Calu3 (cell line): ENCODE measurements around the gene HOXD8. TPM values are rescaled to one million over a fixed set of nuclear protein-coding genes. Genes with fewer than 3 reads are reported as not detected.

Source experiments
- BruUV-seq: library from RNA; stranded (reverse); fragments of 400-500 nt; replicated peaks from 2 replicates; lab custom pipeline; 2021; lab: Mats Ljungman, UMichigan
- CTCF ChIA-PET: fragments of 300-600 bp; sonication (Branson Sonifier 250); formaldehyde crosslinking; loops from one replicate; lab custom pipeline; 2022; ENCODE audit warnings: antibody characterized with exemption; lab: Charles Lee
- DNase-seq: peaks from one replicate; pipeline ENCODE4 v3.0.0; 2022
- H3K27ac Mint-ChIP-seq: one replicate; pipeline ENCODE4 v1.8.0; 2022; ENCODE audit warnings: mixed read lengths; ENCODE audit not compliant: unreplicated experiment
- H3K27me3 Mint-ChIP-seq: one replicate; pipeline ENCODE4 v1.8.0; 2022; ENCODE audit warnings: mixed read lengths; ENCODE audit not compliant: unreplicated experiment
- H3K36me3 Mint-ChIP-seq: one replicate; pipeline ENCODE4 v1.8.0; 2022; ENCODE audit warnings: mild to moderate bottlenecking, moderate library complexity, mixed read lengths; ENCODE audit not compliant: insufficient read depth, unreplicated experiment
- H3K4me1 Mint-ChIP-seq: one replicate; pipeline ENCODE4 v1.8.0; 2022; ENCODE audit warnings: mild to moderate bottlenecking, low read depth, mixed read lengths; ENCODE audit not compliant: unreplicated experiment
- H3K4me3 Mint-ChIP-seq: one replicate; pipeline ENCODE4 v1.8.0; 2022; ENCODE audit warnings: mild to moderate bottlenecking, low read depth, moderate library complexity, mixed read lengths; ENCODE audit not compliant: unreplicated experiment
- H3K9me3 Mint-ChIP-seq: one replicate; pipeline ENCODE4 v1.8.0; 2022; ENCODE audit warnings: low read depth, mixed read lengths; ENCODE audit not compliant: unreplicated experiment
- intact Hi-C: fragments of 100-400 bp; cut with micrococcal nuclease; formaldehyde crosslinking; loops from one replicate; pipeline ENCODE4 v1.10.0; 2022; ENCODE audit not compliant: unreplicated experiment
- total RNA-seq: library from RNA; stranded (reverse); gene quantifications from 2 replicates; pipeline ENCODE4 v1.2.3, GENCODE V29; 2022
- TF ChIP-seq, protein P1 (sequence below): fragments of 200-600 bp; IDR thresholded peaks from one replicate; pipeline ENCODE4 v1.8.0; 2022; ENCODE audit warnings: antibody characterized with exemption; ENCODE audit not compliant: unreplicated experiment

HOXD8 gene
- total RNA-seq, 1 experiment from 2014 or later: not detected

DNA sequence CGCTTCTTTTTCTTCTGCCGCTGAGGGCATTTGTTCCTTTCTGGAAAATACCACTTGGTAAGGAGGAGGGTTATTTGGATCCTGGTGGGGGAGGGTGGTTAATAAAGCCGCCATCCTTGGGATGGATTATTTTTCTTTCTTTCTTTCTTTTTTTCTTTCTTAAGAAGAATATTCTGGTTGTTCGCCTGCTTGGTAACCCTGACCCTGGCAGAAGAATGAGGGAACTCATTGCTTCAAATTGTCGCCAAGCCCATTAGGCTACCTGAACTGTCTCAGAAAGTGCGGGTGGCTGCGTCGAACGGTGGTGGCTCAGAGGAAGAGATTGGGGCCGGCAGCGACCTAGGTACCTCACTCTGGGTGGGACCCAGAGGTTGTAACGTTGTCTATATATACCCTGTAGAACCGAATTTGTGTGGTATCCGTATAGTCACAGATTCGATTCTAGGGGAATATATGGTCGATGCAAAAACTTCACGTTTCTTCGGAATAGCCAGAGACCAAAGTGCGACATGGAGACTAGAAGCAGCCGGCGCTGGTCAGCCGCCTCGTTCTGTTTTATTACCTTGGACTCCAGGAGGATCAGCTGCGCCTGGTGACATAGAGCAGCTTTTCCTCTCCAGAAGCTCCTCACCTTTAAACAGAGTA, 20.6 kb downstream of the HOXD8 start:
- CTCF ChIA-PET: no interaction called here
- no TSS peak for BruUV-seq
- DNase-seq: no peak
- TF ChIP-seq, protein P1, sequence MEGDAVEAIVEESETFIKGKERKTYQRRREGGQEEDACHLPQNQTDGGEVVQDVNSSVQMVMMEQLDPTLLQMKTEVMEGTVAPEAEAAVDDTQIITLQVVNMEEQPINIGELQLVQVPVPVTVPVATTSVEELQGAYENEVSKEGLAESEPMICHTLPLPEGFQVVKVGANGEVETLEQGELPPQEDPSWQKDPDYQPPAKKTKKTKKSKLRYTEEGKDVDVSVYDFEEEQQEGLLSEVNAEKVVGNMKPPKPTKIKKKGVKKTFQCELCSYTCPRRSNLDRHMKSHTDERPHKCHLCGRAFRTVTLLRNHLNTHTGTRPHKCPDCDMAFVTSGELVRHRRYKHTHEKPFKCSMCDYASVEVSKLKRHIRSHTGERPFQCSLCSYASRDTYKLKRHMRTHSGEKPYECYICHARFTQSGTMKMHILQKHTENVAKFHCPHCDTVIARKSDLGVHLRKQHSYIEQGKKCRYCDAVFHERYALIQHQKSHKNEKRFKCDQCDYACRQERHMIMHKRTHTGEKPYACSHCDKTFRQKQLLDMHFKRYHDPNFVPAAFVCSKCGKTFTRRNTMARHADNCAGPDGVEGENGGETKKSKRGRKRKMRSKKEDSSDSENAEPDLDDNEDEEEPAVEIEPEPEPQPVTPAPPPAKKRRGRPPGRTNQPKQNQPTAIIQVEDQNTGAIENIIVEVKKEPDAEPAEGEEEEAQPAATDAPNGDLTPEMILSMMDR: no peak
- H3K27me3 Mint-ChIP-seq: peaks cover 23% of the 10 kb centered on the region
- no peaks in the 10 kb centered on the region for H3K9me3 Mint-ChIP-seq
- no peaks in the 10 kb centered on the region for H3K36me3 Mint-ChIP-seq
- intact Hi-C loops: no loop called here
- no peak overlapping the region for H3K4me3 Mint-ChIP-seq
- no peak overlapping the region for H3K27ac Mint-ChIP-seq
- no peaks in the 10 kb centered on the region for H3K4me1 Mint-ChIP-seq

DNA sequence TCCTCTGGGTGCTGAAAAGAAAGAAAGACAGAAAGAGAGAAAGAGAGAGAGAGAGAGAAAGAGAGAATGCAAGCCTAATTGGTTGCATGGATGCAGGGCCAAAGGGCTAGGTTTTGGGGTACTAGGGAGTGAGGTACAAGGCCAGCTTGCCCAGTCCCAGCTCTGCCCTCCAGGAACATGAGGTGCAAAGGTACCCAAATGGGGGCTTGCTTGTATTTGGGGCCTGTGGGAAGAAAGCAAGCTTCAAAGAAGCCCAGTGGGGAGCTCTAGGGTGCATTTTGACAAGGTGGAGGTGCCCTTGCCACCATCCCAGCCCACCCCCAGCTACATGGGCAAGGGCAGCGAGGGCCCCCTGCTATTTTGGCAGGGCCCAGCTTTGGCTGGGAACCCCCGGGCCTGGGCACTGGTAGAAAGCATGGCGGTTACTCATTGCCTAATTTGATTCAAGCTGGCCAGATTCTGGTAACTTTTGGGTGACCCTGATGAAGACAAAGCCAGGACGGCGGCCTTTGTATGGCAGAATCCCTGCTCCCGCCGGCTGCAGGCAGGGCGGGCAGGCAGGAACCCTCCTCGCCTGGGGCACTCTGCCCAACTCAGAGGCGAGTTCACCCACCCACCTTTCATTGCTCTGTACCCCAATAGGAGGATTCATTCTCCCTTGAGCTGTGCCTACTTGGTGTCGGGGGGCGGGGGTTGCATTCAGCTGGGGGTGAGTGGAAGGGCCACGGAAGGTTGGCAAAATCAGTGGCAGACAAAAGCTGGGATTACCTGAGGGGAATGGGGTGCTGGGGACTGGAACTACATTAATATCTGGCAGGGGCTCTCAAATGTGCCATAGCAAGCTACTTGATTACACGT, 21.3 kb downstream of the HOXD8 start:
- TF ChIP-seq, protein P1: no peak
- CTCF ChIA-PET: no interaction called here
- peaks cover 18% of the 10 kb centered on the region for H3K27me3 Mint-ChIP-seq

DNA sequence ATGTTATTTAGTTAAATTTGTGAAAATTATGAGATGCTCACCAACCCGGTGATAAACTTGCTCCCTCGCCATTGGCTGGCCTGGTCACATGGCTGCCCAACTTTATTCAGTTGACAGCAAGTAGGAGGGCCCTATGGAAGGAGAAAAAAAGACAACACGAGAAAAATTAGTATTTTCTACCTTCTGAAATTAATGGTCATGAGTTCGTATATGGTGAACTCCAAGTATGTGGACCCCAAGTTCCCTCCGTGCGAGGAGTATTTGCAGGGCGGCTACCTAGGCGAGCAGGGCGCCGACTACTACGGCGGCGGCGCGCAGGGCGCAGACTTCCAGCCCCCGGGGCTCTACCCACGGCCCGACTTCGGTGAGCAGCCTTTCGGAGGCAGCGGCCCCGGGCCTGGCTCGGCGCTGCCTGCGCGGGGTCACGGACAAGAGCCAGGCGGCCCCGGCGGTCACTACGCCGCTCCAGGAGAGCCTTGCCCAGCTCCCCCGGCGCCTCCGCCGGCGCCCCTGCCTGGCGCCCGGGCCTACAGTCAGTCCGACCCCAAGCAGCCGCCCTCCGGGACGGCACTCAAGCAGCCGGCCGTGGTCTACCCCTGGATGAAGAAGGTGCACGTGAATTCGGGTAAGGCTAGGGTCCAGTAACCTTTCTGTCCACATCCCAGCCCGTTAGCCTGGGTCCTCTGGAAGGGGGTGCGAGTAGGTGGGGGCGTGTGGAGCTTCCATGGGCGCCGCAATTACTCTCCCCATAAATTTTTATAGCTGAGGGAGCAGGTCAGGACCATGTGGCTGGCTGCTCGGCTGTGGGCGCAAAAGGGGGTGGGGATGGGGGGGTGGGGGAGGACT, 22.2 kb downstream of the HOXD8 start, which contains the start of gene HOXD4:
HOXD4 (plus strand) TSS at position 109 of the 846 bp plus-strand sequence; CDS start at position 193, 84 bp downstream.
- no peak for DNase-seq

More for the DNA sequence above, 21.3 kb downstream of the HOXD8 start:
- Mint-ChIP-seq H3K27ac (no peak overlapping the region), H3K4me3 (no peak overlapping the region), H3K4me1 (no peaks in the 10 kb centered on the region), H3K9me3 (no peaks in the 10 kb centered on the region), H3K36me3 (no peaks in the 10 kb centered on the region)
- intact Hi-C loops: no loop called here
- BruUV-seq: no TSS peak
- no peak for DNase-seq

More for the DNA sequence above, 22.2 kb downstream of the HOXD8 start, which contains the start of gene HOXD4:
- Mint-ChIP-seq H3K9me3 (no peaks in the 10 kb centered on the region), H3K4me1 (no peaks in the 10 kb centered on the region), H3K36me3 (no peaks in the 10 kb centered on the region), H3K27me3 (peaks cover 11% of the 10 kb centered on the region), H3K27ac (no peak within 1 kb of the TSS), H3K4me3 (no peak within 1 kb of the TSS)
- TF ChIP-seq, protein P1: no peak
- CTCF ChIA-PET: interaction anchor here (0.7 kb wide), 1 partner anchor 117 kb away, joined by 3 read pairs; the partner anchor contains the start of gene MTX2
- intact Hi-C loops: no loop called here
- BruUV-seq: no TSS peak
